DMS79 treated with DMSO at 0.1 percent for 48 hours (cell line): ENCODE results near the gene C10orf105.

Experiments
- DNase-seq: peaks from one replicate; lab custom pipeline; 2025; lab: John Stamatoyannopoulos, UW

C10orf105 gene, protein sequence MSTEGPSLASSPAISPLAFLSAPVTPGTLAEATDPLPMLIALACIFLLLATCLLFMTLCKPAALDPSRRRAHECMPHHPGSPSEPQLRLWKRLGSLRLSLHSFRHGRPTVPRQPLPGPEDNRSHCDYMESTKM

DNA sequence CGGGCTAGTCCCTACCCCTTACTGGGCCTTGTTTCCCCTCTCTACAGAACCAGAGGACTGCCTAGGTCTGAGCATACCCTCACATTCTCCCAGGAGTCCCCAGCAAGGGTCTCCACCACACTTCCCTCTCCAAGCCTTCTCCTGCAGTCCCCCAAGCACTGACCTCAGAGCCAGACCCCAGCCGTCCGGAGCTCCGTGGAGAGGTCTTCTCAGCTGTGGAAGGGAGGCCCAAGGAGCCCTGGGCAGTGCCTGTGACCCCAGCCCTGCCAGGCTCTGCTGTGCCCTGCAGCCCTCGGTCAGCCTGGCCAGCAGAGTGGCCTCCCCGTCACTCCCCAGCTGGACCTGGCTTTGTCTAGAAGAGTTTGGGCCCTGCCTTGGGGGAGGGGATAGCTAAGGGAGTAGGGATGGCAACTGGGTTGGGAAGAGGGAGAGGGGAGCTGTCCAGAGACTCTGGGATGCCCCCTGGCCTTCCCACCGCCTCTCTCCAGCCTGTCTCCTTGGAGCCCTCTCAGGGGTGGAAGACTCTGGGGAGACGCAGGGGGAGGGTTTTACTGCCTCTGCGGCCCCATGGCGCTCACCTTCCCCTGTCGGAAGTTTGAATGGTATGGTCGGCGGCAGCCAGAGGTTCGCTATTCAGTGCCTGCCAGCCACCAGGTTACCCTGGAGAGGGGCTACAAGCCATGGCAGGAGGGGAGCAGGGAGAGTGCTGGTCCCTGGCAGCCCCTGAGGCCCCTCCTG lies at the start of gene C10orf105:
Gene C10orf105, minus strand, starts transcription at position 315 of the 738 bp plus-strand sequence. CDS start 3,441 bp downstream, outside the sequence.
- DNase-seq, result no peak

DNA sequence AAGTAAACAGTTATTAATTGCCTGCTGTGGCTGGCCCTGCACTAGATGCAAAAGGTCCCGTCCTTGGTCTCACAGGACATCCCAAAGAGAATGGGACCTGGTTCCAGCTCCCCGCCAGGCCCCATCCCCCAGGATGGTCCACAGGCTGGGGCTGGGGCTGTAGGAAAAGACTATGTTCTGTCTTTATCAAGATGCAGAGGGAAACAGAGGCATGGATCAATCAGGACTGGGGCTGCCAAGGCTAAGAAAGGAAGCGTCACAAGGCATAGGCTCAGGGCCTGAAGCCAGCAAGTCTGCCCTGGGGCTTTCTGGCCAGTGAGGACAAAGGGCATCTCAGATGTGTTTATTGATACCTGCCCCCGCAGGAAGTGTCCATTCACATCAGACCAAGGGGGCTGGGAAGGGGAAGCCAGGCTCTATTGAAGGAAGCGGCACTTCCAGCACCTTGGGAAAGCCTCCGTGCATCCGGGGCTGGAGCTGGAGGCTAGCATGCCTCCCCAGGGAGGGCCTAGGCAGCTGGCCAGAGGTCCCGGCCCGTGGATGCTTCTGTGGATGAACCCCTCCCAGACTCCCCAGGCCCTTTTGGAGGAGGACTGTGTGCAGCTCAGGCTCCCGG lies 48.0 kb upstream of the C10orf105 start:
- no peak for DNase-seq

DNA sequence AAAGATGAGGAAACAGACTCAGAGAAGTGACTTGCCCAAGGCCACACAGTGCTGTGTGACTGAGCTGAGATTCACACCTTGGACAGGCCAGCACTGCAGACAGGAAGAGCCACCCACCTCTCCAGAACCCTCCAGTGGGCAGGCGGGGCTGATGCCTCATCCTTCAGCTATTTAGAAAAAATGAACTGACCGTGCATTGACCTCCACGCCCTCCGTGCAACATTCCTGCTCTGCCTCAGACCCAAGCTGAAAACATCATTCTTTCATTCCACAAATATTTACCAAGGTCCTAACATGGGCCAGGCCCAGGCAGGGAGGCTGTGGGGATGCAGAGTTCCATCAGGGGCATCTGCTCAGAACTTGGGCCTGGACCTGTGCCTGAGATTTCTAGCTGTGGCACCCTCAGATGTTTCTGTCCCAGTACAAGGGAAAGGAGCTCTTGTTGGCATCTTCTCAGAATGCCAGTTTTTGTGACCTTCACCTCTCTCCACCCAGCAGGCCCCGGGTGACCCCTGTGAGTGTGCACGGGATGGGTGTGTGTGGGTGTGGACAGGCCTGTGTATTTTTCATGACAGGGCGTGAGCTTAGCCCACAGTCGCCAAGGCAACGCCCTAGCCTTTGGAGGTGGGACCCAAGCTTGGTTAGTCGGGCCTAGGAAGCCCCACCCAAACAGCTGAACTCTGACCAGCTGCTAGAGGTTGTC lies 47.3 kb upstream of the C10orf105 start:
- no peak for DNase-seq

DNA sequence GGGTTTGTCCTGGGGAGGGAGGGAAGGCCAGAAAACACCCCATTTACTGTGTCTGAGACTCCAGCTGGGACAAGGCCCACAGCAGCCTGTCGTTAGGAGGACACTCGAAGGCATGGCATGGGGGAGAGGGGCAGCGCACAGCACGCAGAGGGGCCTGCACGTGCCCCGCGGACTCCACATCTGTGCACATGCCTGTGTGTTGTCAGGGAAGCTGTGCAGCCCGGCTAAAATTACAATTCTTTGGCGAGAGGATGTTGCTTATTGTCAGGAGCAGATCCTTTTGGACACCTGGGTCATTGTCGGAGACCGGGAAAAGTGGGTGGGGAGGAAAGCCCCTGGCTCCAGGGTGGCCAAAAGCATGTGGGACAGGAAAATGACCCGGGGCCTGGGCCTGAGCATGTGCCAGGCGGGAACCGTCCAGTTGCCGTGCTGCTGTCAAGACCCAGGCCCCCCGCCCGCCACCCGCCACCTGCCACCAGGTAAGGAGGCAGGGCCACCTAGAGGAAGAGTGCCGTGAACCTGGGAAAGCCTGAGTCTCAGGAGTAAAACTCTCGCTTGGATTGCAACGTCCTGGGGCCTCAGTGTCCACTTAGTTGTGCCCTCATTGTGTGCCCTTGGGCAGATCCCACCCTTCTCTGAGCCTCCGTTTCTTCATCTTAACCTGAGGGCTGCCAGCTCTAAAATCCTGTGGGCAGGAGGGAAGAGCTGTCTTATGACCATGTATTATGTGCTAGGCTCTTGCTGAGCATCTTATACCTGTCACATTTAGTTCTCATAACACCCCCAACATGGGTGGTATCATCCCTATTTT lies 46.5 kb upstream of the C10orf105 start:
- no peak for DNase-seq

DNA sequence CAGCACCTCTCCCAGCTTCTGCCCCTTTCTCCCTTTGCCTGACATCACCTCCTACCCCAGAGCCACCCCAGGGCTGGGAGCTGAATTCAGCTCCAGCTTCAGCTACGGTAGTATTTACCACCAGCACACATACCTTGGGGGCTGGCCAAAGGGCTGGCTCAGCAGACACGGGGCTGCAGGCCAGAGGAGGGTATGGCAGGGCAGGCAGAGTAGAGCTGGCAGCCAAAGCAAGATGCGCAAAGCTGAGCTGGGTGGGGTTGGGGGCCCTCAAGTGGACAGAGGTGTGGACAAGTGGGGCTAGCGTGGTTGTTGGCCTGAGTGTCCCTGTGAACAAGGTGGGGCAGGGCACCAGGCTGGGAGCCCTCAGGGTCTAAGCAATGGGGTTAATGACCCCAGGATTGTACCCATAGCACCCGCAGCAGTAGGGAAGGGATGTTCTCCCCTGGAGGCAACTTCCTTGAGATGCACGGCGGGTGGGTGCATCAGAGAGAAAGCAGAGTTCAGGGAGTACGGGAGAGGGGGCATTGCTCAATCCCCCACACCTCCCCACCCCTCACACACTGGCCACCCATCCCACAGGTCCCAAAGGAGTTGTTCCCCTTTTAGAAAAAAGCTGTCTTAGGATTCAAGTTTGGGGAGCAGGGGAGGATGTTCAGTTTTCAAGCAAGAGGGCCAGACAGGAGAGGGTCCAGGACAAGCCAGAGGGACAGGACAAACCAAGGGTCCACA lies 45.8 kb upstream of the C10orf105 start:
- DNase-seq, result no peak

DNA sequence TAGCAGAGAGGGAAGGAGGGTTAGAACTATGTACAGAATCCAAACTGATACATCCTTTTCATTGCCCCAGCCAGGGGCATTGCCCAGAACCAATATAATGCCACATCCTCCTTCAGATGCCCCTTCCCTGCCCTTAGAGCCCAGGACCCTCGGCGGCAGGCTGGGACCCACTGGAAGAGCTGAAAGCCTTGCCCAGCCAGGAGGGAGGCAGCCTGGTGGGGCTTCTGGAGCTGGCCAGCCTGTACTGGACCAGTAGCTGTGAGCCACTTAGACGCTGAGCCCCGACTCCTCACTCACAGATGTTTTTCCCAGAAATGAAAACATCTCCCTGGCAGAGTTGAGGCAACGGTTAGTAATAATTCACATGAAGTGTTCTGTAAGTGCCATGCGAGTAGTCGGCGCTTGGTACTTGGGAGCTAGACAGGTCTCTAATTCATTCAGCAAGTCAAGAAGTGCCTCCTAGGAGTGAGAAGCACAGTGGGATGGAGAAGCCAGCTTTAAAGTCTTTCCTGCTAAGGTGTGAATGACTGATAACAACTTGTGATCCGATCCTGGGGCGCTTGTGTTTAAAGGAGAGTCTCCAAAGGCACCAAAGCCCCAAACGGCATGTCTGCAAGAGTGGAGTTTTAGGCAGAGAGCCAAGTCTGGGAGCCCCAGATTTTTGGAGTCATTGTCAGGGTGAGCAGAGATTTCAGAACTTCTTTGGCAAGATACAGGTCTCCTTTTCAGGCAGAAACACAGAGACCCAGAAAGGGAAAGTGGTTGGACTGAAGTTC lies 44.0 kb upstream of the C10orf105 start:
- DNase-seq, result peak; percentile 14

DNA sequence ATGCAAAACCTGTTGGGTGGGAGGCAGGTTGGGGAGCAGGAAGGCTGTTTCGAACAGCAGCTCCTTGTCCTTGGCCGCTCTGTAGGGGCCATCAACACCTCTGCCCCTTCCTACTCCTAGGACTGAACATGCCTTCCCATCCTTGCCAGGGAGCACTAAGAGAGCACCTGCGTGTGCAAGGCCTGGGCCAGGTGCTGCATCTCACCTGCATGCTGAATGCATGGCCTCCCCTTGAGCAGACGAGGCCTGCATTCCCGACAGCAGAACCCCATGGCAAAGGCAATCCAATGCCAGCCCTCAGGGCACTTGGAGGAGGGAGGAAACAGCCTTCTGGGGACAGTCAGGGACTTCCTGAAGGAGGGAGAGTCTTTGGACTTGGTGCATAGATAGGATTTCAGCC lies 42.7 kb upstream of the C10orf105 start:
- no peak for DNase-seq

DNA sequence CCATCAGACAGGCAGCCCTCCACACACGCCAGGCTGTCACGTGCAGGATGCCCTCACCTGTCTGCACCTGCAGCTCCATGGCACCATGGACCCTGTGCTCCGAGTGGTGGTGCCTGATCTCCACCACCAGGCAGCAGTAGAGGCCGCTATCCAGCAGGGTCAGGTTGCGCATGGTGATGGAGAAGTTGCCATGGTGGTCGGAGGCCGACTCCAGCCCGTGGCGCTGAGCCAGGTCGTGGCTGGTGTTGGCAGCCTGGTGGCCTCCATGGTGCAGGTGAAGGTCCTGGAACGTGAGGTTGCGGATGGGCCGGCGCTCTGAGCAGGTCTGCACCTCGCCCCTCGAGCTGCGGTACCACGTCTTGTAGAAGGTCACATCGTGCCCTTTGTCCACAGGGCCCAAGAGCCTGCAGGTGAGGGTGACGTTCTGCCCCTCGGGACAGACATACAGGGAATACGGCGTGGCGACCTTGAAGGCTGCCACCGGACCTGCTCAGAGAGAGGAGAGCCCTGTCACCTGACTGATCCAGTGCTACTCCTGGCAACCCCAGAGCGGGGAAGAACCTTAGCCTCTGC lies 42.0 kb upstream of the C10orf105 start:
- DNase-seq, result no peak

DNA sequence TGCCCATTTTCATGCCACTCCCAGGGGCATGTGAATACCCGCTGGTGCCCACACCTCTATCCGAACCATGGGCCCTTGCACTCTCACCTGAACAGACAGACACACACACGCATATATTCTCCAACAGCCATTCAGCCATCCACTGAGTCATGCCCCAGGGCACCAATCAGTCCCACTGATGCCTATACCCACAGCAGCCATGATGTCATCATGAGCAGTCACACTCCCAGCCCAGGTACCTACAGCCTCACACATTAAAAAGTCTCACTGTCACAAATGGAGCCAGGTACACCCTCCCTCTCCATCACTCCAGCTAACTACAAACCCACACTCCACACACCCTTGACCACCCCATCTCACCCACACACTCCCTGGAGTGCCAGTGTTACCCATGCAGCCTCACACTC lies 41.5 kb upstream of the C10orf105 start:
- no peak for DNase-seq

DNA sequence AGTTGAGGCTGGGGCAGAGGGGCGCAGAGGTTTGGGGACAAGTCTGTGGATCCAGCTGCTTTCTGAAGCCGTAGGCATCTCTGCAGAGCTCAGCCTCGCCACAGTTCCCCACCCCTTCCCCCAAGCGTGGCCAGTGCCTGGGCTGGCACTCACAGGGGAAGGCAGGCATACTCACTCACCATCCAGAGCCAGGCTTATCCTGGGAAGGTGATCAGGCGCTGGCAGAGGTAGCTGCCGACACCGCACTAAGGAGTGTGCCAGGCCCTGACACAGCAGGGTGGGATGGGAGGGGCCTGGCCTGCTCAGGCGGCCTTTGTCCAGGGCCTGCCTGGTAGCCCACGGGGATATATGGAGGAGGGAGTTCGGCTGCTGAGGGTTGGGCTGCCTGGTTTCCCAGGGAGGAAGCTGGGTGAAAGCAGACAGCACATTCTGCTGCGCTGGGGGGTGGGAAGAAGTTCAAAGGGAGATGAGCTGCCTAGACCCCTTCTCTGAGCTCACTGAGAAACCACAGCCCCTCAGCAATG lies 37.9 kb upstream of the C10orf105 start:
- no peak for DNase-seq

DNA sequence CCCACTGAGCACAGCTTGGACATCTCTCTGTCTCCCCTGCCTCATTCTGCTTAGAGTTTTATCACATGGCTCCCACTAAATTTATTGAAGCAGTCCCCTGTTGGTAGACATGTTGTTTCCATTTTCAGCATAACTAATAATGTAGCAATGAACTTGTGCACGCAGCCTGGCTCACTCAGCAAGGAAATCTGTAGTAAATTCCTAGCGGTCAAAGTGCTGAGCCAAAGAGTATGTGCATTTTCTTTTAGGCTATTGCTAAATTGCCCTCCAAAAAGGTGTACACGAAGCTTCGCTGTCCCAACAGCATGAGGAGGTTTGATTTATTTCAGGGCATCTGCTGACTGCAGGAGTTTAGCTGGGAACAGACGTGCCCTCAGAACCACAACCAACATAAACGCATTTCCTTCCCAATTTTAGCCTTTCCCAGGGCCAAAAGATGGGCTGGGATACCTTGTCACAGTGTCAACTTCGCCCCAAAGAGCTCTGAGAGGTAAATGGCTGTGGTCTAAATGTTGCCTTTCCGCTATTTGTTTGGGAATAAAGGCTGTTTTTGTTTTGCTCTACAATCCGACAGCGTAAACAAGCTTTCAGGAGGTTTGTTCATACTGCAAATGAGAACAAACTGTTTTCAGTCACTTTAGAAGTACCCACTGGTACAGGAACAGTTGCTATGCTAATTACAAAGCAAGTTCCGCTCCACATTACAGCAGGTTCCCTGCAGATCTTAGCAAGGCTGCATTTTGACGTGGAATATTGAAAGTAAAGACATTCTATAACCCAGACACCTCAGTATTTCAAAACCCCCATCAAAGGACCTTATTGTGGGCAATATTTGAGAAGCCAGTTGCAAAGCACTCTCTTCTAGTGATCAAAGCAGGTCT lies 37.0 kb upstream of the C10orf105 start:
- no peak for DNase-seq

DNA sequence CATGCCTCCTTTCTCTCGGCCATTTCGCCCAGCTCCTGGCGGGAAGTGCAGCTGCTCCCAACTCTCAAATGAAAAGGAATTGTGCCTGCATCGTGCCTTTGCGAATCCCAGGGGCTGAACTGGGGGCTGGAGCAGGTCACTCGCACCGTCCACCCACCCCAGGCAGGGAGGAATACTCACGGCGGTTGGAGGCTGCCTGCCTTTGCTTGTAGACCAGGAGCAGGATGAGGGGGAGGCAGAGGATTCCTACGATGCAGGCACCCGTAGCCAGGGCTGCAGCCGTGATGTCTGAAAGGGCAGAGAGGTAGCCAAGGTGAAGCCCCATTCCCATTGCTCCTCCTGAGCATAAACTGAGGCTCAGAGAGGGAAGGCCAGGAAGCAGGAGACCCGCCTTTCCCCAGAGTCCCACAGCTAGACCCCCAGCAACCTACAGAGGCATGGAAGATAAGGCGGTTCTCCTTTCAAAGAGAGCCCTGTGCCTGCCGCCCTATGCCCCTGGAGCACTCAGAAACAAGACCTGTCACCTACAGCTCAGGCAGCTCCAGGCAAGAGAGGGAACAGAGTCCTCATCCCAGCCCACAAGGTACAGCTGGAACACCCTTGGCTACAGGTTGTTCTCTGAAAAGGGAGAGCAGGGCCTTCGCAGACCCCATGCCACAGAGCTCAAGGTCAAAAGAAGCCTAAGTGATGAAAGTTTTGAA lies 35.8 kb upstream of the C10orf105 start:
- no peak for DNase-seq

DNA sequence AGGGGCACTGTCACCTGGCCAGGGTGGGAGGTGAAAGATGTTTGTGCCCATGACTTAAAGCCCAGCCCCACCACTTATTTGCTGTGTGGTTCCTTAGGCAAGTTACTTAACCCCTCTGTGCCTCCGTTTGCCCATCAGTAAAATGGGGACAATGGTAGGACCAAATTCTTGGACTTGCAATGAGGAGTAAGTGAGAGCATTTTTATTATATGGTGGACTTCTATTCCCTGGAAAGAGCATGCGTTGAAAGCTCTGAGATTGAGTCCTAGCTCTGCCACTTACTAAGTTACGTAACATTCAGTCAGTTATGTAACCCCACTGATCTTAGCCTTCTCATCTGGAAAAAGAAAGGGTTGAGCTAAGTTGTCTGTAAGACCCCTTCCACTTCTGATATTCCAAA lies 35.0 kb upstream of the C10orf105 start:
- no peak for DNase-seq

DNA sequence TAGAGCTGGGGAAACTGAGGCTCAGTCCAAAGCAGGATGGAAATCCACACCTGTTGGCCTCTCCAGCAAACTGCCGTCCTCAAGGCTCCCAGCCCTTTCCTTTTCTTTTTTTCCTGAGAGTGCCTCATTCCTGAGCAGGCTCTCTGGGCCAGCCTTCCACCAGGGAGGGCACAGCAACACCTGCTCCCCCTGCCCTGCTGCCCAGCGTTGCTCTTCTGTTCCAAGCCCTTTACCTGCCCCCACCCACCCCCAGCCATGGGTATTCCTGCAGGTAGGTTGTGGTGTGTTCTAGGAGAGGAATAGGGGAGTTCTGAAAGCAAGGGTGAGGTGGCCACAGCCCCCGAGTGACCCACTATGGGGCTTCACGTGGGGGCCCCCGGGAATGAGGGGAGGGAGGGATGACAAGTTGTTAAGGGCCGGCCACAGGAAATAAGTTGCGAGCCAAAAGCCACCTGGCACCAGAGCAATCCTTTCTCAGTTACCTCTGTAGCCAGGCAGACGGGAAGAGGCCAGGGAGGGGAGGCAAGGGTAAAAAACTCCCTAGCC lies 34.5 kb upstream of the C10orf105 start:
- no peak for DNase-seq

DNA sequence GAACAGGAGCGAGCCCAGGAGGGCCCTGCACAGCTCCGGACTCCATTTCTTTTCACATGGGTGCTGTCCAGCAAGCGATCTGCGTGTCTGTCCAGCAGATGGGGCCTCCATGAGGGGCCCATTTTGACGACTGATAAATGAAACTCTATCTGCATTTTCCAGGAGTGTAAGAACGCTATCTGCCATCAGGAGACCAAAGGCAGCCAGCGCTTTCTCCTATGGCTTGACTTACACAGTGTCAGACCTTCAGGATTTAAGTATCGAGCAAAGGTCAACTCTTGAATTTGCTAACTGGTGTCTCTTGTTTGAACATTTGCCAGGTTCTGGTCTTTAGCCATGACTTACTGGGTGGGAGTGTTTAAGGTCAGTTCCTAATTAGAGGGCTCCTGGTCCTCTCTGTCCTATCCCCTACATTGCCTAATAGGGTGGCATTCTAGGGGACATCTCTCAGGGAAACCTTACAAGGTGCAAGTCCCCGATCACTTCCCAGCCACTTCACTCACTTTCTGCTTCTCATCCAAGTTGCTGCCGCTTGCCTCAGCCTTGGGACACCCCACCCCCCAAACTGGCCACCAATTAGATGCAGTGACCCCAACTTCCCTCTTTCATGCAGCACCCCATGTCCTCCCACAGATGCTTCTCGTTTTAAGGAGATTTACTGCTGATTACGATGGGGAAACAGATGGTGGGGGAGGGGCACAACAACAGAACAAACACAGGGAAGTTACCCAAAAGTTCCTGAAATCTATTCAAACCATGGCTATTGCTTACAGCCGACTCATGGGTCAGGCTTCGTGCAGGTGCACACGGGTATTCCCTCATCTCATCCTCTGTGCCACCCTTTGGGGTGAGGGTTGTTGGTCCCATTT lies 33.7 kb upstream of the C10orf105 start:
- no peak for DNase-seq

DNA sequence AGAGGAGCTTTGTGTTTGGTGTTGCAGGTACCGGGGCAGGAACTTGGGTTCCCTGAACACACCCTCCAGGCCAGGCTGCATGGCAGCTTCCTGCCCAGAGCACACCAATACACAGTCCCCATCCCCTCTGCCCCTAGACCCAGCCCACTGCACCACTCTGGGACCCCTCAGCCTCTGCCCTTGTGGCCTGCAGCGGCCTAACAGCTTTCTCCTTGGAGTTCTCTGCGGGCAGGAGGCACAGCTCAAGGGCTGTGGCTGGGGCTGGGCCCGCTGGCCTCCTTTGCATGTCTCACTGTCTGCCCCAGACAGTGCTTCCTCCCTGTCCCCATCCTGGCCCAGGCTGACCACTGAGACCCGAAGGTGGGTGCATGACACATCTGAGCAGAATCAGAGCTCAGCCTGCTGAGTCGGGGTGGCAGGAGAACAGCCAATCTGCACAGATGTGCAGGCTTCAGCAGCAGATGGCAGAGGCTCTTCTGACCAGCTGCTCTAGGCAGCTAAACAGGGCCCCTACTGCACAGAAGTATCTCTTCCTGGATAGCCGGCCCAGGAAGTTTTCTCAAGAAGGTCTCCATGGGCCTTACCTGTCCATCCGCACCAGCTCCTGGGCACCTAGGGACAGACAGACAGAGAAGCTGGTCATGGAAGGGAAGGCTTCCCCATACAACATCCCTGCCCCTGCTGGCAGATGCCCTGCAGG lies 33.0 kb upstream of the C10orf105 start:
- no peak for DNase-seq
